Thoracic aorta (tissue), 2 donors: ENCODE measurements around the gene CCR7. TPM values are rescaled to one million over a fixed set of nuclear protein-coding genes. Genes with fewer than 3 reads are reported as not detected.

Source experiments
- ATAC-seq: fragments of 150-250 bp; one replicate; pipeline ENCODE4 v1.8.0; 2017; ENCODE audit warnings: low read depth; ENCODE audit not compliant: insufficient number of reproducible peaks, low FRiP score
- DNase-seq: peaks from one replicate; pipeline ENCODE4 v3.0.0-alpha.2; 2020; ENCODE audit warnings: low spot score
- H3K27ac ChIP-seq, 2 donors: fragments of 200-600 bp; sonication (generic); 1 replicate in 1 of 2; 2 replicates in 1 of 2; pipeline ENCODE4 v1.5.1; 2016; ENCODE audit warnings: mild to moderate bottlenecking in 2 of 2, moderate library complexity in 2 of 2
- H3K27me3 ChIP-seq: fragments of 200-600 bp; sonication (generic); replicated peaks from 2 replicates; pipeline ENCODE4 v1.6.0; 2016; ENCODE audit warnings: mild to moderate bottlenecking; ENCODE audit not compliant: insufficient read depth
- H3K36me3 ChIP-seq: fragments of 200-600 bp; sonication (generic); one replicate; pipeline ENCODE4 v1.5.1; 2016
- H3K4me1 ChIP-seq, 2 donors: fragments of 200-600 bp; sonication (generic); 1 replicate in 1 of 2; 2 replicates in 1 of 2; pipeline versions ENCODE4 v1.5.1 to v1.6.0; 2016; ENCODE audit warnings: low read depth in 2 of 2, mild to moderate bottlenecking in 1 of 2; ENCODE audit not compliant: control insufficient read depth in 1 of 2
- H3K4me3 ChIP-seq: fragments of 200-600 bp; sonication (generic); 2 replicates; pipeline ENCODE4 v1.5.1; 2016; ENCODE audit warnings: mild to moderate bottlenecking
- H3K9me3 ChIP-seq: fragments of 200-600 bp; sonication (generic); 2 replicates; pipeline ENCODE4 v1.5.1; 2016
- CTCF ChIP-seq: fragments of 200-600 bp; sonication (generic); IDR thresholded peaks from one replicate; pipeline ENCODE4 v1.5.1; 2019; ENCODE audit warnings: antibody characterized with exemption
- total RNA-seq, 2 donors: library from RNA; depleted of rRNA; stranded (reverse); fragments of >200 nt; gene quantifications; one replicate each; pipeline versions ENCODE4 v1.1.0 to v1.2.3, GENCODE V29; 2016

The CCR7 gene
- total RNA-seq, 2 donors from 2014 or later = not detected

GRCh38 chr17:40598619-40599467 lies 33.6 kb upstream of the CCR7 start:
- H3K36me3 ChIP-seq = no peaks in the 10 kb centered on the region
- no peaks in the 10 kb centered on the region for H3K27me3 ChIP-seq
- H3K4me3 ChIP-seq = peak overlapping the region; percentile 51
- no peaks in the 10 kb centered on the region for H3K9me3 ChIP-seq
- H3K27ac ChIP-seq = peak overlapping the region in 1 of 2 donors; percentile 19
- no peak for TF ChIP-seq CTCF
- no peak for DNase-seq
- ATAC-seq = peak; percentile 33
- H3K4me1 ChIP-seq = peaks cover 0 to 5% of the 10 kb centered on the region in 2 donors

- DNase-seq = no peak
- no peak for TF ChIP-seq CTCF
- H3K4me3 ChIP-seq = peak overlapping the region; percentile 51
- peak overlapping the region in 1 of 2 donors; percentile 19 for H3K27ac ChIP-seq
- H3K9me3 ChIP-seq = no peaks in the 10 kb centered on the region
- peaks cover 0 to 5% of the 10 kb centered on the region in 2 donors for H3K4me1 ChIP-seq
- H3K27me3 ChIP-seq = no peaks in the 10 kb centered on the region
- ATAC-seq = no peak
- no peaks in the 10 kb centered on the region for H3K36me3 ChIP-seq
Measured at GRCh38 chr17:40598301-40598618, 33.0 kb upstream of the CCR7 start.

DNA sequence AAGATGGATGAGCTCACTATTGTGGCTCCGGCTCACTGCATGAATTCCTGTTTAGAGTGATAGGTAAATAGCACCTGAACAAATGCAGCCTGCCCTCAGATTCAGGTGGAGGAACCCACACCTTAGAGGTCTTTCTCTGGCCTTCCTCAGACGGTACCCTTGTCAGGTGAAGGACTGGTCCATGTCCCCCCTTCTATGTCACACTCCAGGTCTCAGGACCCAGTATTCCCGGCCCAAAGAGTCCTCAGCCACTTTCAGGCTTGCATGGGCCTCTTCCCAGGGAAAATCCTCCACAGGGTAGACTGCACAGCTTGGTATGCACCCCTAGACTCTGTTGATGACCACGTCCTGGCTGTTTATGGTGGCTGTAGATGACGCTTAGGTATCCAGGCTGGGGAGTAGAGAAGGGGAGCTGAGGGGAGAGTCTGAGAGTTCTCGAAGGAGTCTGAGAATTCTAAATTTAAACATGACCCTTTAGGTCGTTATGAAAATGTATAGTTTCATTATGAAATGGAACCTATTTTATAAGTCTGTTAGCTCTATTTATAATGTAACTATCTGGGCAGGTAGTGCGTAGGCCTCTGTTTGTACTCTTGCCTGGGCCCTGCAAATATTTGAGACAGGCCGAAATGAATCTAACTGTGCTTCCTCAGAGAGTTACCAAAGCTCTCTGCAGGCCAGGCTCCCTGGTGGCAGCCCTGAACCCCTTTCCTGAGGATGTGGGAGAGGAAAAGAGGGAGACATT lies 32.5 kb upstream of the CCR7 start:
- ATAC-seq = no peak

GRCh38 chr17:40597156-40597555 lies 31.9 kb upstream of the CCR7 start:
- ATAC-seq = no peak
- TF ChIP-seq CTCF = no peak
- no peak for DNase-seq
- H3K36me3 ChIP-seq = no peaks in the 10 kb centered on the region
- H3K9me3 ChIP-seq = no peaks in the 10 kb centered on the region
- H3K27ac ChIP-seq = no peak overlapping the region
- H3K4me1 ChIP-seq = peaks cover 0 to 5% of the 10 kb centered on the region in 2 donors
- H3K4me3 ChIP-seq = no peak overlapping the region
- H3K27me3 ChIP-seq = no peaks in the 10 kb centered on the region

More for the DNA sequence above, 32.5 kb upstream of the CCR7 start:
- no peak for DNase-seq
- Histone ChIP-seq H3K36me3 (no peaks in the 10 kb centered on the region), H3K9me3 (no peaks in the 10 kb centered on the region), H3K27ac (no peak overlapping the region), H3K4me1 (peaks cover 0 to 5% of the 10 kb centered on the region in 2 donors), H3K27me3 (no peaks in the 10 kb centered on the region), H3K4me3 (peak overlapping the region; percentile 51)
- TF ChIP-seq CTCF = no peak

DNA sequence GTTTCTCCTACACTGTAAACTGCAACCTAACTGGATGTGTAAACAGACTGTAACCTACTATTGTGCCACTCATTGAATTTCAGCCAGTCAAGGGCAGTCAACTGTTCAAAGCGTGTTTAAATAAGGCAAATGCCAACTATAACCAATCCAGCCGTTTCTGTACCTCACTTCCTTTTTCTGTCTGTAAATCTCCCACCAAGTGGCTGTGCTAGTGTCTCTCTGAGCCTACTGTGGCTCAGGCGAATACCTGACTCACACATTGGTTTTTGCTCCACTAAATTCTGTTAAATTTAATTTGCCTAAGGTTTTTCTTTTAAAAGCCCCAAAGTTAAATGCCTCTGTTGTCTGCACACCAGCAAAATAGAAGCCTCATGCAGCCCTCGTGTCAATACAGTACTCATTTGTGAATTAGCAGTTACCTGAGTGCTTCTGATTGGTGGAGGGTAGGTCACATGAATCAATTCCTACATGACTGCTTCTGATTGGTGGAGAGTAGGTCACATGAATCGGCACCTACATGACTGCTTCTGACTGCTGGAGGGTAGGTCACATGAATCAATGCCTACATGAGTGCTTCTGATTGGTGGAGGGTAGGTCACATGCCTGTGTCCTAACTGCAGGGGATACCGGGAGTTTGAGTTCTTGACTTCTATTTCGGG lies 31.1 kb upstream of the CCR7 start:
- no peak for TF ChIP-seq CTCF
- H3K36me3 ChIP-seq = no peaks in the 10 kb centered on the region
- no peaks in the 10 kb centered on the region for H3K27me3 ChIP-seq
- peaks cover 0 to 5% of the 10 kb centered on the region in 2 donors for H3K4me1 ChIP-seq
- no peak overlapping the region for H3K27ac ChIP-seq
- no peak overlapping the region for H3K4me3 ChIP-seq
- ATAC-seq (no peak), DNase-seq (no peak)
- H3K9me3 ChIP-seq = no peaks in the 10 kb centered on the region
